ENCODE results near the gene TMCC1. TPM values are rescaled to one million over a fixed set of nuclear protein-coding genes. Genes with fewer than 3 reads are reported as not detected.
"Not testable (repeated sequence)": the region's sequence is repeated elsewhere in the genome, so short reads cannot be mapped to it uniquely, and the experiment has no call there.

TMCC1 gene
- total and polyA plus RNA-seq, 7 experiments from 2014 or later: 2.6 to 39.4 (median 35.5) TPM

DNA sequence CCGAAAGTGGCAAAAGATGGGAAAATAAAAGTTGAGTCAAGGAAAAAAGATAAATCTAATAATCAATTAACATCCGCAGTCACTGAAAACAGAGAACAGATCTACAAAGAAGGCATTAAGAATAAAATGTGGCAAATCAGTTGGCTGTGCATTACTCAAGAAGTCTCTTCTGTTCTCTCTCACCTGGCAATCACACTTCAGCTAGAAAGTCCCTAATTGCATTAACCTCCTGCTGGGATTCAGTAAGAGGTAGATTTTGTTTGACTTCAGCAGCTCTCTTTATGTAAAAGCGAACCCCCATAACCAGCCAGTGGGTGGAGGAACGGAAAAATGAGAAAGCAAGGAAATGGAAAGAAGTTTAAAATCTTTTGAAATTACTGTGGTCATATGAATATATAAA, 192.3 kb downstream of the TMCC1 start:
- no peak for DNase-seq
- Mint-ChIP-seq H3K4me1 (peaks cover 0 to 10% (median 3%) of the 10 kb centered on the region in 7 donors), H3K36me3 (peaks cover 0 to 38% (median 25%) of the 10 kb centered on the region in 5 donors), H3K27ac (no peak overlapping the region), H3K4me3 (no peak overlapping the region), H3K9me3 (peaks cover 0 to 14% (median 4%) of the 10 kb centered on the region in 11 donors), H3K27me3 (no peaks in the 10 kb centered on the region)
- intact Hi-C loops (cut with micrococcal nuclease): no loop called here
- H3K27me3 ChIP-seq (ENCODE audit: control insufficient read depth in 2 of 2, insufficient read depth in 2 of 2, low read length in 2 of 2): no peaks in the 10 kb centered on the region
- ChIA-PET CTCF (no interaction called here), POLR2A (no interaction called here)
- H3K27ac ChIP-seq (ENCODE audit: low read depth, low read length): no peak overlapping the region
- no peak for ATAC-seq
- no peaks in the 10 kb centered on the region for H3K36me3 ChIP-seq (ENCODE audit: control insufficient read depth in 2 of 3, insufficient read depth in 3 of 3, low read length in 3 of 3)
- H3K4me3 ChIP-seq (ENCODE audit: low read length): no peak overlapping the region
- H3K4me1 ChIP-seq (ENCODE audit: control insufficient read depth in 2 of 2, insufficient read depth in 2 of 2, low read length in 2 of 2): no peaks in the 10 kb centered on the region
- H3K9me3 ChIP-seq (ENCODE audit: control insufficient read depth in 2 of 3, low read length in 3 of 3): no peaks in the 10 kb centered on the region

DNA sequence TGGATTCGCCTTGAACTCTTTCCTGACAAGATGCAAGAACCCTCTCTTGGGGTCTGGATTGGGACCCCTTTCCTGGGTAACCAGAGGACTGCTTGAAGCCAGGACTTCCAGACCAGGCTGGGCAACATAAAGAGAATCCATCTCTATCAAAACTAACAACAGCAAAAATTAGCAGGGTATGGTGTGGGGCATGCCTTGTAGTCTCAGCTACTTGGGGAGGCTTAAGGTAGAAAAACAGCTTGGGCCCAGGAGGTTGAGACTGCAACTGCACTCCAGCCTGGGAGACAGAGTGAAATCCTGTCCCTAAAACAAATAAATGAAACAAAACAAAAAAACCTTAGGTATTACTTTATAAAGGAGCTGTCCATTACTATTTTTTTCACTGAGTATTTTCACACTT, 193.9 kb downstream of the TMCC1 start:
- no peak overlapping the region for H3K4me3 Mint-ChIP-seq
- no peak overlapping the region for H3K27ac ChIP-seq (ENCODE audit: low read depth, low read length)
- ChIA-PET POLR2A (no interaction called here), CTCF (no interaction called here)
- H3K36me3 Mint-ChIP-seq: peaks cover 0 to 41% (median 36%) of the 10 kb centered on the region in 5 donors
- intact Hi-C loops (cut with micrococcal nuclease): no loop called here
- no peak overlapping the region for H3K27ac Mint-ChIP-seq
- peaks cover 0 to 19% (median 7%) of the 10 kb centered on the region in 11 donors for H3K9me3 Mint-ChIP-seq
- H3K4me3 ChIP-seq (ENCODE audit: low read length): no peak overlapping the region
- H3K27me3 Mint-ChIP-seq: no peaks in the 10 kb centered on the region
- ATAC-seq: no peak
- no peak for DNase-seq
- H3K4me1 Mint-ChIP-seq: peaks cover 0 to 11% (median 6%) of the 10 kb centered on the region in 7 donors
- no peaks in the 10 kb centered on the region for H3K27me3 ChIP-seq (ENCODE audit: control insufficient read depth in 2 of 2, insufficient read depth in 2 of 2, low read length in 2 of 2)
- H3K9me3 ChIP-seq (ENCODE audit: control insufficient read depth in 2 of 3, low read length in 3 of 3): no peaks in the 10 kb centered on the region
- H3K4me1 ChIP-seq (ENCODE audit: control insufficient read depth in 2 of 2, insufficient read depth in 2 of 2, low read length in 2 of 2): no peaks in the 10 kb centered on the region
- H3K36me3 ChIP-seq (ENCODE audit: control insufficient read depth in 2 of 3, insufficient read depth in 3 of 3, low read length in 3 of 3): no peaks in the 10 kb centered on the region

DNA sequence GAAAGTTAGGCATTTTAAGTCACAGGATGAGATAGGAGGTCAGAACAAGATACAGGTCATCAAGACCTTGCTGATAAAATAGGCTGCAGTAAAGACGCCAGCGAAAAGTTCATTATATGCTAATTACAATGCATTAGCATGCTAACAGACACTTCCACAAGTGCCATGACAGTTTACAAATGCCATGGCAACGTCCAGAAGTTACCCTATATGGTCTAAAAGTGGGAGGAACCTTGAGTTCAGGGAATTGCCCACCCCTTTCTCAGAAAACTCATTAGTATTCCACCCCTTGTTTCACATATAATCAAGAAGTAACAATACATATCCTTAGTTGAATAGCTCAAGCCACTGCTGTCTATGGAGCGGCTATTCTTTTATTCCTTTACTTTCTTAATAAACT, 194.3 kb downstream of the TMCC1 start:
- intact Hi-C loops (cut with micrococcal nuclease): no loop called here
- Mint-ChIP-seq H3K27me3 (no peaks in the 10 kb centered on the region), H3K9me3 (peaks cover 0 to 19% (median 7%) of the 10 kb centered on the region in 11 donors), H3K27ac (no peak overlapping the region), H3K4me3 (no peak overlapping the region), H3K36me3 (peaks cover 0 to 40% (median 36%) of the 10 kb centered on the region in 5 donors), H3K4me1 (peaks cover 0 to 11% (median 6%) of the 10 kb centered on the region in 7 donors)
- POLR2A ChIA-PET: no interaction called here
- Histone ChIP-seq H3K36me3 (ENCODE audit: control insufficient read depth in 2 of 3, insufficient read depth in 3 of 3, low read length in 3 of 3) (no peaks in the 10 kb centered on the region), H3K27ac (ENCODE audit: low read depth, low read length) (no peak overlapping the region), H3K4me1 (ENCODE audit: control insufficient read depth in 2 of 2, insufficient read depth in 2 of 2, low read length in 2 of 2) (no peaks in the 10 kb centered on the region), H3K9me3 (ENCODE audit: control insufficient read depth in 2 of 3, low read length in 3 of 3) (no peaks in the 10 kb centered on the region), H3K4me3 (ENCODE audit: low read length) (no peak overlapping the region), H3K27me3 (ENCODE audit: control insufficient read depth in 2 of 2, insufficient read depth in 2 of 2, low read length in 2 of 2) (no peaks in the 10 kb centered on the region)
- CTCF ChIA-PET: no interaction called here
- no peak for DNase-seq
- ATAC-seq: no peak

DNA sequence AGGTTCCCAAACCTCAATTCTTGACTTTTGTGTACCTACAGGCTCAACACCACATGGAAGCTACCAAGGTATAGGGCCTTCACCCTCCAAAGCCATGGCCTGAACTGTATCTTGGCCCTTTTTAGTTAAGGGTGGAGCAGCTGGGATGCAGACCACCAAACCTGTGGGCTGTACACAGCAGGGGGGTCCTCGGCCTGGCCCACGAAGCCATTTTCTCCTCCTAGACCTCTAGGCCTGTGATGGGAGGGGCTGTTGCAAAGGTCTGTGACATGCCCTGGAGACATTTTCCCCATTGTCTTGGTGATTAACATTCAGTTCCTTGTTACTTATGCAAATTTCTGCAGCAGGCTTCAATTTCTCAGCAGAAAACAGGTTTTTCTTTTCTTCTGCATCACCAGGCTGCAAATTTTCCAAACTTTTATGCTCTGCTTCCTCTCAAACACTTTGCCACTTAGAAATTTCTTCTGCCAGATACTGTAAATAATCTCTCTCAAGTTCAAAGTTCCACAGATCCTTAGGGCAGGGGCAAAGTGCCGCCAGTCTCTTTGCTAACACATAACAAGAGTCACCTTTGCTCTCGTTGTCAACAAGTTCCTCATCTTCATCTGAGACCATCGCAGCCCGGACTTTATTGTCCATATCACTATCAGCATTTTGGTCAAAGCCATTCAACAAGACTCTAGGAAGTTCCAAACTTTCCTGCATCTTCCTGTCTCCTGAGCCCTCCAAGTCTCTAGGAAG, 196.1 kb downstream of the TMCC1 start:
- peaks cover 0 to 19% (median 7%) of the 10 kb centered on the region in 11 donors for H3K9me3 Mint-ChIP-seq
- ChIA-PET CTCF (no interaction called here), POLR2A (no interaction called here)
- H3K36me3 Mint-ChIP-seq: peaks cover 0 to 36% (median 28%) of the 10 kb centered on the region in 5 donors
- DNase-seq (no peak), ATAC-seq (no peak)
- no peak overlapping the region for H3K4me3 Mint-ChIP-seq
- no peaks in the 10 kb centered on the region for H3K27me3 Mint-ChIP-seq
- no peaks in the 10 kb centered on the region for H3K4me1 ChIP-seq (ENCODE audit: control insufficient read depth in 2 of 2, insufficient read depth in 2 of 2, low read length in 2 of 2)
- H3K9me3 ChIP-seq (ENCODE audit: control insufficient read depth in 2 of 3, low read length in 3 of 3): no peaks in the 10 kb centered on the region
- no peak overlapping the region for H3K27ac Mint-ChIP-seq
- H3K36me3 ChIP-seq (ENCODE audit: control insufficient read depth in 2 of 3, insufficient read depth in 3 of 3, low read length in 3 of 3): no peaks in the 10 kb centered on the region
- H3K27me3 ChIP-seq (ENCODE audit: control insufficient read depth in 2 of 2, insufficient read depth in 2 of 2, low read length in 2 of 2): no peaks in the 10 kb centered on the region
- H3K27ac ChIP-seq (ENCODE audit: low read depth, low read length): no peak overlapping the region
- H3K4me3 ChIP-seq (ENCODE audit: low read length): no peak overlapping the region
- H3K4me1 Mint-ChIP-seq: peaks cover 0 to 6% (median 4%) of the 10 kb centered on the region in 7 donors
- intact Hi-C loops (cut with micrococcal nuclease): no loop called here

DNA sequence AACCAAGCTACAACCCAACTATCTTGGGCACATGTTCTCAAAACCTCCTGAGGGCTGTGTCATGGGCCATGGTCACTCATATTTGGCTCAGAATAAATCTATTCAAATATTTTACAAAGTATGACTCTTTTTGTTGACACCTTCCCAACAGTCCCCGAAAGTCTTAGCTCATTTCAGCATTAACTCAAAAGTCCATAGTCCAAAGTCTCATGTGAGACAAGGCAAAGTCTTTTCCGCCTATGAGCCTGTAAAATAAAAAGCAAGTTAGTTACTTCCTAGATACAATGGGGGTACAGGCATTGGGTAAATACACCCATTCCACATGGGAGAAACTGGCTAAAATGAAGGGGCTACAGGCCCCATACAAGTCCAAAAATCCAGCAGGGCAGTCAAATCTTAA, 197.1 kb downstream of the TMCC1 start:
- peaks cover 0 to 19% (median 7%) of the 10 kb centered on the region in 11 donors for H3K9me3 Mint-ChIP-seq
- H3K36me3 Mint-ChIP-seq: peaks cover 0 to 36% (median 26%) of the 10 kb centered on the region in 5 donors
- DNase-seq; H3K27me3 ChIP-seq (ENCODE audit: control insufficient read depth in 2 of 2, insufficient read depth in 2 of 2, low read length in 2 of 2); H3K4me1 Mint-ChIP-seq; H3K9me3 ChIP-seq (ENCODE audit: control insufficient read depth in 2 of 3, low read length in 3 of 3); H3K4me1 ChIP-seq (ENCODE audit: control insufficient read depth in 2 of 2, insufficient read depth in 2 of 2, low read length in 2 of 2); H3K27me3 Mint-ChIP-seq; H3K27ac ChIP-seq (ENCODE audit: low read depth, low read length); CTCF ChIA-PET; H3K27ac Mint-ChIP-seq; intact Hi-C loops (cut with micrococcal nuclease); H3K36me3 ChIP-seq (ENCODE audit: control insufficient read depth in 2 of 3, insufficient read depth in 3 of 3, low read length in 3 of 3); ATAC-seq; H3K4me3 ChIP-seq (ENCODE audit: low read length); H3K4me3 Mint-ChIP-seq: not testable (repeated sequence)
- POLR2A ChIA-PET: interaction anchor here (0.9 kb wide), 1 partner anchor 8 kb away, joined by 3 read pairs; no protein-coding TSS in a partner anchor

DNA sequence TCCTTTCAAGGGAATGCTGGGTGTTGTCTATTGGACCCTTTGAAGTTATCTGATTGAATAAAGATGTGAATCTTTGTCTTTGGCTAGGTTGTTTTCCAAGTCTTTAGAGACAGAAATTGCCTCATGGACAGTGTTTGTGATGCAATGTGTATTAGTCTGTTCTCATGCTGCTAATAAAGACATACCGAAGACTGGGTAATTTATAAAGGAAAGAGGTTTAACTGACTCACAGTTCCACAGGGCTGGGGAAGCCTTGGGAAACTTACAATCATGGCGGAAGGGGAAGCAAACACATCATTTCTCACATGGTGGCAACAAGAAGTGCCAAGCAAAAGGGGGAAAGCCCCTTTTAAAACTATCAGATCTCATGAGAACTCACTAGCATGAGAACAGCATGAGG, 198.3 kb downstream of the TMCC1 start:
- ChIA-PET POLR2A (no interaction called here), CTCF (interaction anchor here (0.6 kb wide), 1 partner anchor 12 kb away, joined by 5 read pairs; no protein-coding TSS in a partner anchor)
- H3K27me3 Mint-ChIP-seq: no peaks in the 10 kb centered on the region
- peaks cover 0 to 28% (median 18%) of the 10 kb centered on the region in 5 donors for H3K36me3 Mint-ChIP-seq
- Histone ChIP-seq H3K36me3 (ENCODE audit: control insufficient read depth in 2 of 3, insufficient read depth in 3 of 3, low read length in 3 of 3) (no peaks in the 10 kb centered on the region), H3K27me3 (ENCODE audit: control insufficient read depth in 2 of 2, insufficient read depth in 2 of 2, low read length in 2 of 2) (no peaks in the 10 kb centered on the region), H3K4me3 (ENCODE audit: low read length) (no peak overlapping the region), H3K4me1 (ENCODE audit: control insufficient read depth in 2 of 2, insufficient read depth in 2 of 2, low read length in 2 of 2) (peaks cover 0 to 6% of the 10 kb centered on the region in 2 donors), H3K27ac (ENCODE audit: low read depth, low read length) (no peak overlapping the region), H3K9me3 (ENCODE audit: control insufficient read depth in 2 of 3, low read length in 3 of 3) (no peaks in the 10 kb centered on the region)
- peaks cover 0 to 19% (median 7%) of the 10 kb centered on the region in 11 donors for H3K9me3 Mint-ChIP-seq
- DNase-seq: no peak
- no peak overlapping the region for H3K27ac Mint-ChIP-seq
- H3K4me3 Mint-ChIP-seq: no peak overlapping the region
- ATAC-seq: no peak
- intact Hi-C loops (cut with micrococcal nuclease): no loop called here
- H3K4me1 Mint-ChIP-seq: peaks cover 4 to 17% (median 11%) of the 10 kb centered on the region in 7 donors

DNA sequence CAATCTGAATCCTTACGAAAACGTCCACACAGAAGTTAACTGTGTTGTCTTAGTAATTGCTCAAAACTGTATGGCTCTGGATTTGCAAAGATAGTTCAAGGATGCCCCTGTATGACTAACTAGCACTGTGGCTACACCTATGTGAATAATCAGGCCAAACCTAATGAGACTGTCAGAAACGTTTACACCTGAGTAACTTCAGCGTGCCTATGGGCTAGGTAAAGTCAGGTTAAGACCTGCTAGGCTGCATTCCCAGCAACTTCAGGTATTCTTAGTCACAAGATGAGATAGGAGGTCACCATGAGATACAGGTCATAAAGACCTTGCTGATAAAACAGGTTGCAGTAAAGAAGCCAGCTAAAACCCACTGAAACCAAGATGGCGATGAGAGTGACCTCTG, 199.3 kb downstream of the TMCC1 start:
- Mint-ChIP-seq H3K4me1 (peaks cover 6 to 17% (median 12%) of the 10 kb centered on the region in 7 donors), H3K9me3 (peaks cover 0 to 19% (median 7%) of the 10 kb centered on the region in 11 donors), H3K4me3 (no peak overlapping the region), H3K27ac (no peak overlapping the region), H3K36me3 (peaks cover 0 to 28% (median 18%) of the 10 kb centered on the region in 5 donors), H3K27me3 (no peaks in the 10 kb centered on the region)
- no peaks in the 10 kb centered on the region for H3K27me3 ChIP-seq (ENCODE audit: control insufficient read depth in 2 of 2, insufficient read depth in 2 of 2, low read length in 2 of 2)
- intact Hi-C loops (cut with micrococcal nuclease): no loop called here
- ChIA-PET CTCF (no interaction called here), POLR2A (no interaction called here)
- H3K9me3 ChIP-seq (ENCODE audit: control insufficient read depth in 2 of 3, low read length in 3 of 3): no peaks in the 10 kb centered on the region
- DNase-seq (no peak), ATAC-seq (no peak)
- no peak overlapping the region for H3K27ac ChIP-seq (ENCODE audit: low read depth, low read length)
- no peak overlapping the region for H3K4me3 ChIP-seq (ENCODE audit: low read length)
- peaks cover 0 to 6% of the 10 kb centered on the region in 2 donors for H3K4me1 ChIP-seq (ENCODE audit: control insufficient read depth in 2 of 2, insufficient read depth in 2 of 2, low read length in 2 of 2)
- H3K36me3 ChIP-seq (ENCODE audit: control insufficient read depth in 2 of 3, insufficient read depth in 3 of 3, low read length in 3 of 3): no peaks in the 10 kb centered on the region

Data from naive thymus-derived CD4-positive, alpha-beta T cell (primary cell).